ENCODE measurements around the gene RSAD2. TPM values are rescaled to one million over a fixed set of nuclear protein-coding genes. Genes with fewer than 3 reads are reported as not detected.
A peak's percentile ranks its signal among the peaks of the same experiment; 100 is the strongest.

The RSAD2 gene
- total RNA-seq = 1 to 10 TPM in 3 of 4 donors, under 1 TPM in 1; 0.30 to 7.6 (median 4.7) TPM

- peak in 1 of 2 donors; percentile 55 for TF ChIP-seq EP300 (IDR thresholded peaks at IDR 0.05)
- TF ChIP-seq, protein P1, sequence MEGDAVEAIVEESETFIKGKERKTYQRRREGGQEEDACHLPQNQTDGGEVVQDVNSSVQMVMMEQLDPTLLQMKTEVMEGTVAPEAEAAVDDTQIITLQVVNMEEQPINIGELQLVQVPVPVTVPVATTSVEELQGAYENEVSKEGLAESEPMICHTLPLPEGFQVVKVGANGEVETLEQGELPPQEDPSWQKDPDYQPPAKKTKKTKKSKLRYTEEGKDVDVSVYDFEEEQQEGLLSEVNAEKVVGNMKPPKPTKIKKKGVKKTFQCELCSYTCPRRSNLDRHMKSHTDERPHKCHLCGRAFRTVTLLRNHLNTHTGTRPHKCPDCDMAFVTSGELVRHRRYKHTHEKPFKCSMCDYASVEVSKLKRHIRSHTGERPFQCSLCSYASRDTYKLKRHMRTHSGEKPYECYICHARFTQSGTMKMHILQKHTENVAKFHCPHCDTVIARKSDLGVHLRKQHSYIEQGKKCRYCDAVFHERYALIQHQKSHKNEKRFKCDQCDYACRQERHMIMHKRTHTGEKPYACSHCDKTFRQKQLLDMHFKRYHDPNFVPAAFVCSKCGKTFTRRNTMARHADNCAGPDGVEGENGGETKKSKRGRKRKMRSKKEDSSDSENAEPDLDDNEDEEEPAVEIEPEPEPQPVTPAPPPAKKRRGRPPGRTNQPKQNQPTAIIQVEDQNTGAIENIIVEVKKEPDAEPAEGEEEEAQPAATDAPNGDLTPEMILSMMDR (IDR thresholded peaks at IDR 0.05) = peak in 1 of 5 experiments; percentile 12
- TF ChIP-seq POLR2A (IDR thresholded peaks at IDR 0.05) = no peak
- WGBS, 2 donors = 11 to 15% methylated on average over 10 of the region's 10 CpGs
- Histone ChIP-seq H3K27me3 (no peaks in the 10 kb centered on the region), H3K9me3 (no peaks in the 10 kb centered on the region), H3K27ac (peak within 1 kb of the TSS; percentile 16 to 80 (median 42)), H3K4me1 (peaks cover 0 to 27% (median 13%) of the 10 kb centered on the region in 4 donors), H3K36me3 (no peaks in the 10 kb centered on the region), H3K4me3 (peak within 1 kb of the TSS; percentile 39 to 59 (median 48))
- DNase-seq (ENCODE audit: low spot score in 2 of 2) = peak in 1 of 2 donors; percentile 33
Observed at GRCh38 chr2:6877402-6878304, at the start of gene RSAD2. Gene RSAD2, plus strand, starts transcription at chr2:6877777. Its CDS starts 24 bp downstream, at chr2:6877801.

- Histone ChIP-seq H3K36me3 (no peaks in the 10 kb centered on the region), H3K4me3 (no peak overlapping the region), H3K4me1 (peaks cover 0 to 29% (median 8%) of the 10 kb centered on the region in 4 donors), H3K9me3 (peaks cover 0 to 15% (median 0%) of the 10 kb centered on the region in 4 donors), H3K27ac (peak overlapping the region in 2 of 4 donors; percentile 31 to 55), H3K27me3 (no peaks in the 10 kb centered on the region)
- TF ChIP-seq, protein P1 (IDR thresholded peaks at IDR 0.05) = peak; percentile 40 to 54 (median 47)
- TF ChIP-seq EP300 (IDR thresholded peaks at IDR 0.05) (no peak), POLR2A (IDR thresholded peaks at IDR 0.05) (no peak)
- 0 to 1% methylated on average over 2 of the region's 2 CpGs for WGBS, 2 donors
- no peak for DNase-seq (ENCODE audit: low spot score in 2 of 2)
Observed at GRCh38 chr2:6828299-6828584, 49.3 kb upstream of the RSAD2 start.

- Histone ChIP-seq H3K27me3 (no peaks in the 10 kb centered on the region), H3K4me3 (no peak overlapping the region), H3K27ac (no peak overlapping the region), H3K36me3 (no peaks in the 10 kb centered on the region), H3K9me3 (peaks cover 0 to 38% (median 3%) of the 10 kb centered on the region in 4 donors), H3K4me1 (peaks cover 0 to 25% (median 8%) of the 10 kb centered on the region in 4 donors)
- WGBS, 2 donors = 64 to 74% methylated on average over 1 of the region's 1 CpG
- TF ChIP-seq EP300 (IDR thresholded peaks at IDR 0.05) = no peak
- TF ChIP-seq, protein P1 (IDR thresholded peaks at IDR 0.05) = no peak
- no peak for TF ChIP-seq POLR2A (IDR thresholded peaks at IDR 0.05)
- DNase-seq (ENCODE audit: low spot score in 2 of 2) = no peak
Observed at GRCh38 chr2:6831229-6831628, 46.3 kb upstream of the RSAD2 start.

- Histone ChIP-seq H3K27ac (no peak overlapping the region), H3K4me3 (no peak overlapping the region), H3K9me3 (peaks cover 0 to 39% (median 3%) of the 10 kb centered on the region in 4 donors), H3K36me3 (peaks cover 0 to 6% (median 0%) of the 10 kb centered on the region in 3 donors), H3K4me1 (peaks cover 0 to 10% (median 4%) of the 10 kb centered on the region in 4 donors), H3K27me3 (no peaks in the 10 kb centered on the region)
- 59 to 64% methylated on average over 2 of the region's 2 CpGs for WGBS, 2 donors
- no peak for DNase-seq (ENCODE audit: low spot score in 2 of 2)
- TF ChIP-seq, protein P1 (IDR thresholded peaks at IDR 0.05) = no peak
- TF ChIP-seq POLR2A (IDR thresholded peaks at IDR 0.05) (no peak), EP300 (IDR thresholded peaks at IDR 0.05) (no peak)
Observed at GRCh38 chr2:6832596-6833299, 44.8 kb upstream of the RSAD2 start.

DNA sequence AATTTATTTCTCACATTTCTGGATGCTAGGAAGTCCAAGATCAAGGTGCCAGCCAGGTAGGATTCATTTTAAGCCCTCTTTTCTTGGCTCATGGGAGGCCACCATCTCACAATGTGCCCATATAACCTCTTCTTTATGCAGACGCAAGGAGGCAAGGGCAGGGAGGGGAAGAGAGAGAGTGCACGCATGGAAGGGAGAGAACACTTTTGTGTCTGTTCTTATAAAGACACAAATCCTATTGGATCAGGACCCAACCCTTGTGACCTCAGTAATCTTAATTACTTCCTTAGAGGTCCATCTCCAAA lies 44.3 kb upstream of the RSAD2 start:
- H3K27ac ChIP-seq = no peak overlapping the region
- peaks cover 0 to 8% (median 0%) of the 10 kb centered on the region in 3 donors for H3K36me3 ChIP-seq
- H3K9me3 ChIP-seq = peaks cover 0 to 44% (median 3%) of the 10 kb centered on the region in 4 donors
- no peaks in the 10 kb centered on the region for H3K27me3 ChIP-seq
- 84 to 89% methylated on average over 2 of the region's 2 CpGs for whole genome bisulfite sequencing, 2 donors
- DNase-seq (ENCODE audit: low spot score in 2 of 2) = no peak
- peaks cover 0 to 5% (median 0%) of the 10 kb centered on the region in 4 donors for H3K4me1 ChIP-seq
- no peak overlapping the region for H3K4me3 ChIP-seq
- TF ChIP-seq EP300 (IDR thresholded peaks at IDR 0.05) (no peak), POLR2A (IDR thresholded peaks at IDR 0.05) (no peak)
- TF ChIP-seq, protein P1 (IDR thresholded peaks at IDR 0.05) = no peak
